ENCODE results near the gene FOXP1.

GRCh38 chr3:71614426-71614825, 30.9 kb upstream of the FOXP1 start:
- TF ChIP-seq CTCF (conservative IDR thresholded peaks at IDR 0.05 in 1 of 2, IDR thresholded peaks at IDR 0.05 in 1 of 2; ENCODE audit: extremely low read depth in 1 of 2, insufficient read depth in 1 of 2, low read depth in 1 of 2, low read length in 2 of 2), result no peak
- TF ChIP-seq EZH2 (IDR thresholded peaks at IDR 0.05; ENCODE audit: borderline replicate concordance, low read length), result no peak

Data from mammary epithelial cell (primary cell).